GM21723 (cell line): ENCODE data around the gene TIE1.

ENCODE experiments used
- ATAC-seq: cut with Tn5 transposase; IDR thresholded peaks from one replicate; pipeline ENCODE4 v1.9.1; 2021; ENCODE audit warnings: mild to moderate bottlenecking, moderate library complexity; ENCODE audit not compliant: unreplicated experiment

TIE1 gene

DNA sequence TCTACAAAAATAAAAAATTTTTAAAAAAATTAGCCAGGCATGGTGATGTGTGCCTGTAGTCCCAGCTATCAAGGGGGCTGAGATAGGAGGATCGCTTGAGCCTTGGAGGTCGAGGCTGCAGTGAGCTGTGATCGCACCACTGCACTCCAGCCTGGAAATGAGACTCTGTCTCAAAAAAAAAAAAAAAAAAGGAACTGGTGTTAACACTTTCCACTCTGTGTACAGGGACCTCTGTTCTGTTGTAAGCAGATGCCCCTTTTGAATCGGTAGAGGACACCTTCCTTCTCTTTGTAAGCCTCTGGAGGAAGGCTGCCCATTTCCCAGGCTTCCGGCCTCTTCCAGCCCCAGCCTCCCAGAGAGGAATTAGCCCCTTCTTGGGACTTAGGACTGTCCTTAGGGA, 8.1 kb upstream of the TIE1 start:
- ATAC-seq, result no peak

GRCh38 chr1:43293176-43293575, 7.6 kb upstream of the TIE1 start:
- ATAC-seq, result no peak

- ATAC-seq, result no peak
Measured at GRCh38 chr1:43293896-43294760, 6.7 kb upstream of the TIE1 start.

DNA sequence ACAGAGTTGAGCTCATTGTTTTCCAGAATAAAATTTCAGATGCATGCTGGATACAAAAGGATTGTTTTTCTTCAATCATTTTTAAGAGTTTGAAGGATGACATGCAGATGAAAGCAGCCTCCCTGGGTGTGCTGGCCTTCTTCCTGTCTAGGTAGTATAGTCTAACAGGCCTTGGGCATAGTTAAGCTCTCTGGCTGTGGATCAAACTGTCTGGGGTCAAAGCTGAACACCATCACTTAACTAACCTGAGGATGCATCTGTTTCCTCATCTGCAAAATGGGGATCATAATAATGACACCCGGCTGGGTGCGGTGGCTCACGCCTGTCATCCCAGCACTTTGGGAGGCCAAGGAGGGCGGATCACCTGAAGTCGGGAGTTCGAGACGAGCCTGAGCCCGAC, 6.0 kb upstream of the TIE1 start:
- no peak for ATAC-seq

DNA sequence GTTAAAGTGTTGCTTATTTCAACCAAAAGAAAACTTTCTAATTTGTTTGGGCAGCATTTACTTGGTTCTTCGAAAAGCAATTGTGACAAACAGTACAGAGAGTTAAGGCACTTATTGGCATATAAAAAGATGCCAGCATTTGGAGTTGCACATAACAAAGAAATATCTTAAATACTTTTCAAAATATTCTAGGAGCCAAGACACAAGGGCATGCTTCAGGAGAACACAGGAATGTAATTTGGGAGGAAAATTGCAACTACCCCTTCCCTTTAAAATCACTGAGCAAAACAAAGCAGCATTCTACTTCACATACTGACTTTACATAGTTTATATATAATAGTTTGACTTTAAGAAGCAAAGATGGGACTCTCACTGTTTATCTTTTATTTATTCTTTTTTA, 4.6 kb upstream of the TIE1 start:
- no peak for ATAC-seq

GRCh38 chr1:43298055-43298454, 2.7 kb upstream of the TIE1 start:
- ATAC-seq, result no peak

DNA sequence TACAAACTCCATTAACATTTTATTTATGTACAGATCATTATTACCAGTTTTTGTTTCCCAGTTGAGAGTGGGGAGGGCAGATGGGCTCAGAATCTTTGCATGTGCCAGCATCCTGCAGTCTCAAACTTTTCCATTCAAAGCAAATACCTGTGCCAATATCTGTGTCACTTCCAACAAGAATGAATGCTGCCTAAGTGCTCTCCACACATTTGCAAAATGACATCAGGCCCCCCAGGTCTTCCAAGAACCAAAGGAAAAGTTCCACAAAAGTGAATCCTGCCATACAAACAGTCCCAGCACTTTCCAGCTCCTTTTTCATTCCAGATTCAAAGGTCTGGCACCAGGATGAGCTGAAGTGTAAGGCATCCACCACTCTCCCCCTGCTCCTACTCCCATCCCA, 1.7 kb upstream of the TIE1 start:
- no peak for ATAC-seq

DNA sequence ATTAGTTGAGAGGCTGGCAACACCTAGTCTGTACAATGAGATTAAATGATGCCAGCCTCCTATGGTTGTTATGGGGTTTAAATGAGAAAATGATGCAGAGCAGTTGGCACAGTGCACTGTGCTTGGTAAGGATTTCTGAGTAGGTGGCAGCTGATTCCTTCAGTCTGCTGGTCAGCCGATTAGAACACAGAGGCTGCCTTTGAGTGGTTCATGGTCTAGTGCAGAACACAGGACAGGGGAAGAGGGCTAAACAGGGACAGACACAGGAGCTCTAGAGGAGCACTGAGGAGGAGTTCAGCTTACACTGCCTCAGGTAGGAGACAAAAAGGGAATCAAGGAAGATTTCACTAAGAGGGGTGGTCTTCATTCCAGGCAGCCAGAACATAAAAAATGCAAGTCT, 1.4 kb downstream of the TIE1 start:
- ATAC-seq, result no peak

GRCh38 chr1:43302721-43303470, 2.1 kb downstream of the TIE1 start:
- no peak for ATAC-seq

DNA sequence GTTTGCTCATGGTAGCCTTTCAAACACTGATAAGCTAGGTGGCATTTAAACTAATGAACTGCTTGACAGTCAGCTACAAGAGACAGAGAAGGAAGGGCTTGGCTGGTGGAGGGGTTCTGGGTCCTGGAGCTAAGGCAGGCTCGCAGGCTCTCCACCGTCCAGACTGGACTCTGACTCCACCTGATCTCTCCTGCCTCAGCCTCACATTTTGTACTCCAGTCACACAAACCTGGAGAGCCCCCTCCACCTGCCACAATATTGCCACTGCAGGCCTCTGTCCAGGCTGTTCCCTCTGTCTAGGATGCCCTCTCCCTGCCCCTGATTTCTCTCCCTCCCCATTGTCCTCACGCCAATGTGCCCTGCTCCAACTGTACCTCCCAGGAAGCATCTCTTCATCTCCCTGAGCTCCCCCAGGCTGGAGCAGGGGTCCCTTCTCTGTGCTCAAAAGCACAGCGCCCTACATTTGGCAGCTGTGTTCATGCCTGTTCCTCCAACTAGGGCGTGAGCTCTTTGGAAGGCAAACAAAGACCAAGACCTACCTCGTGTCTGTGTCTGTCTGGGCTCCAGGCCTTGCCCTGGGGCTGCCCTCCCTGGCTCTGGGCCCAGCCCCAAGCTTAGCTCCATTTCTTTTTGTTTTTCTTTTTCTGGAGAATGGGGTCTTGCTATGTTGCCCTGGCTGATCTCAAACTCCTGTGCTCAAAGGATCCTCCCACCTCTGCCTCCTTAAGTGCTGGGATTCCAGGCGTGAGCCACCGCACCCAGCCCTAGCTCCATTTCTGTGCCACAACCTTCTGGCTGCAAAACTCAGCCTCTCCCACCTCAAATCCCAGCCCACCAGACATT, 2.9 kb downstream of the TIE1 start:
- no peak for ATAC-seq

GRCh38 chr1:43304314-43304681, 3.5 kb downstream of the TIE1 start:
- no peak for ATAC-seq

GRCh38 chr1:43304771-43305300, 4.1 kb downstream of the TIE1 start:
- no peak for ATAC-seq

DNA sequence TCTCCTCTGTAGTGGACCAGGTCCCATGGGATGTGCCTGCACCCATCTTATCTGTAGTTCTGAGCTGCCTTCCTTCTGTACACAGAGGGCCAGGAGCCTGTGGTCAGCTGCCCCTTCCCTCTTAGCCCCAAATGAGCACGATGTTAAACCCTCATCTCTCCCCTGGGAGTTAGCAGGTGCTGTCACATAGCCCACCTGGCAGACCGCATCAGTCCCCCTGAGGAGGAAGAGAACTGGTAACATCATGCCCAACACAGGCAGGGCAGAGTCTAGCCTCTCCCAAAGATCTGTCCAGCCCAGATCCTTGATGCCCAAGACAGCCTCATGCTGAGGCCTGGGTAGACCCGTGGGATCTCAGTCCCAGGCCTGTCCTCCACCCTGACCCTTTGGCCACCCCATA, 4.7 kb downstream of the TIE1 start:
- ATAC-seq, result no peak

GRCh38 chr1:43305926-43306687, 5.3 kb downstream of the TIE1 start:
- no peak for ATAC-seq

DNA sequence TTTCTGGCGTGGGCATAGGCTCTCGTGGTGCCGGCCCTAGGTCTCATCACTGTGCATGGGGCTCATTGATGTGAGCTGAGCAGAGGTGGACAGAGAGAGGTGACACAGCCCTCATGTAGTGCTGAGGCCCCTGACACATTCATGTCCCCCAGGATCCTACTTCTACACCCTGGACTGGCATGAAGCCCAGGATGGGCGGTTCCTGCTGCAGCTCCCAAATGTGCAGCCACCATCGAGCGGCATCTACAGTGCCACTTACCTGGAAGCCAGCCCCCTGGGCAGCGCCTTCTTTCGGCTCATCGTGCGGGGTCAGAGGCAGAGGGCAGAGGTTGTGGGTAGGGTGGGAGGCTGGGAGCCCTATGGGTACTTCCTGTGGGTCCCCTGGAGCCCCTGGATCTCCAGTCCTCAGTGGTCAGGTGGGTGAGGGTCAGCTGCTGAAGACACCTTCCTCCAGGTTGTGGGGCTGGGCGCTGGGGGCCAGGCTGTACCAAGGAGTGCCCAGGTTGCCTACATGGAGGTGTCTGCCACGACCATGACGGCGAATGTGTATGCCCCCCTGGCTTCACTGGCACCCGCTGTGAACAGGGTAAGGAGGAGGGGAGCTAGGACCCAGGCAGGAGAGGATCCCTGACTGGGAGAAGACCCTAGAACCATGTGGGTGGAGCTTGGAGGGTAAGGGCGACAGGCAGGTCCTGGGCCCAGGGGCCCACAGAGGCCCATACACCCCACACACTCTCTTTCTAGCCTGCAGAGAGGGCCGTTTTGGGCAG, 6.1 kb downstream of the TIE1 start:
- no peak for ATAC-seq

DNA sequence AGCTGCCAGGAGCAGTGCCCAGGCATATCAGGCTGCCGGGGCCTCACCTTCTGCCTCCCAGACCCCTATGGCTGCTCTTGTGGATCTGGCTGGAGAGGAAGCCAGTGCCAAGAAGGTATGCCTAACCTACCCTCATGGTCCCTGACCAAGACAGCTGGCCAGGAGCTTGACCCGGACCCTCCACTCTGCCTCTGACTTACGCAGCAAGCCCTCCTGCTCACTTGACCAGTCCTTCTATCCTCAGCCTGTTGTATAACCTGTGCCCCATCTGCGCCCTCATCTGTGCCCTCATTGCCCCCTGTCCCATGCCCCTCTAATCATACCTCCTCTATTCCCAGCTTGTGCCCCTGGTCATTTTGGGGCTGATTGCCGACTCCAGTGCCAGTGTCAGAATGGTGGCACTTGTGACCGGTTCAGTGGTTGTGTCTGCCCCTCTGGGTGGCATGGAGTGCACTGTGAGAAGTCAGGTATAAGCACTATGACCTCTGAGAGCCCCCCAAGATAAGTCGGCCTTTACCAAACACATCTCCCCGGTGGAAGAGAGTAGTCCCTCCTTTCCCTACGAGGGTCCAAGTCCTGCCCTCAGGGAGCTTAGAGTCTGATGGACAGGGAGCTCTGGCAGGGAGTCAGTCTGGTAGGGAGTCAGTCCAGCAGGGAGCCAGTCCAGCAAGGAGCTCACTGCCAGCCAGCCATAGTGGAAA, 6.8 kb downstream of the TIE1 start:
- no peak for ATAC-seq

DNA sequence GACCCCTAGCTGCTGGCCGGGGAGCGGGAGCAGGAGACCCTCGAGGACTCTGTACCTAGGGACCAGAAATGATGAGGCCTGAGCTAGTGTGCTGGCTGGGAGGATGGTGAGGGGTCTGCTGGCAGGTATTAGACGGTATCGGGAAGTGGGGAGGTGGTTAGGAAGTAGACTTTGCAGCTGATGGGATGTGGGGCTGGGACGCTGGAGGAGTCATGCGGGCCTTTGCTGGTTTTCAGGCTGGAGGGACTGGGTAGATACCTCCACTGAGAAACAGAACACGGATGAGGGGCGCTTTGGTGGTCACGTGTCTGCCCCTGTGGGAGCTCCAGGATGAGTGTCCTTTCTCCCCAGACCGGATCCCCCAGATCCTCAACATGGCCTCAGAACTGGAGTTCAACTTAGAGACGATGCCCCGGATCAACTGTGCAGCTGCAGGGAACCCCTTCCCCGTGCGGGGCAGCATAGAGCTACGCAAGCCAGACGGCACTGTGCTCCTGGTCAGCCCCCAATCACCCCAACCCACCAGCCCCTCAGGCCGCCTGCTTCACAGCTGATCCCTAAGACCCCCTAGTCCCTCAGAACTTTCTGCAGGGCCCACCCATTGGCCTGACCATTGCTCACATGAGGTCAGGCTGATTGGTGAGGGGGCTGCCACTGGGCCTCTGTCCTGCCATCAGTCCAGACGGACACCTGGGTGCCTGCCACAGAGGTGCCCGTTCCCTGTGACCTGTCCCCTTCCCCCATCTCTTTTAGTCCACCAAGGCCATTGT, 8.0 kb downstream of the TIE1 start:
- no peak for ATAC-seq

DNA sequence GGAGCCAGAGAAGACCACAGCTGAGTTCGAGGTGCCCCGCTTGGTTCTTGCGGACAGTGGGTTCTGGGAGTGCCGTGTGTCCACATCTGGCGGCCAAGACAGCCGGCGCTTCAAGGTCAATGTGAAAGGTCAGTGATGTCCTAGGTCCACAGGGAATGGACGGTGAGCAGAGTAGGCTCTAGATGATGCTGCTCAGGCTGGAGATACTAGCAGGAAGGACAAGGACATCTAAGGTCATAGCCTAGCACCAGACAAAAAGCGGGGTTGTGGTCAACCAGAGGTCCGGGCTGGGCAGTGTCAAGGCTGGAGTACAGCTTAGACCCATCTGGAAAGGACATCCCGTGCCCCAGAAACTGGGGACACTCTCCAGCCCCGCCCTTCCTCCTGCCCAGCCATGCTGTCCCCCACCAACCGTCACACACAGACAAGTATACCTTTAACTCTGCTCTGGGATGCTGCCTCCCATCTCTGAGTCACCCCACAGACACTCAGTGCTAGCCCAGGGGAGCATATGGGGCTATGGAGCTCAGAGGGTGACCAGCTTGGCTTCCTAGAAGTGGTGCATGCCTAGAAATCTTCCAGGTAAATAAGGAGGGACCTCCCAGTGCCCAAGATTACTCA, 8.7 kb downstream of the TIE1 start:
- ATAC-seq, result no peak
